Midbrain (tissue), 1 donor: ENCODE measurements around the gene NKX6-2.
"Not testable (repeated sequence)": the region's sequence is repeated elsewhere in the genome, so short reads cannot be mapped to it uniquely, and the experiment has no call there.

Source experiments
- DNase-seq: peaks from one replicate; lab custom pipeline; 2025; lab: John Stamatoyannopoulos, UW

The NKX6-2 gene

DNA sequence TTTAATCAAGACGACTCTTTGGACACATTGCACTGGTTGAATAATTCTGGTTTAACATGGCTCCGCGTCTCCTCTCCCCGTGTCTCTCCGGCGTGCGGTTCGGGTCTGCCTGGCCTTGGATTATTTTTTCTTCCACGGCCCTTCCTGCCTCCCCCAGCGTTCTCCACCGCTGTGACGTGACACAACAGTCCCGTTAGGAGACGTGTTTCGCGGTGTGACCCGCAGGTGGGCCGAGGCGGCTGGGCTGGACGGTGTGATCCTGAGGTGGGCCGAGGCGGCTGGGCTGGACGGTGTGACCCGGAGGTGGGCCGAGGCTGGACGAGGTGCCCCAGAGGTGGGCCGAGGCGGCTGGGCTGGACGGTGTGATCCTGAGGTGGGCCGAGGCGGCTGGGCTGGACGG is 12.0 kb upstream of the NKX6-2 start:
- not testable (repeated sequence) for DNase-seq

DNA sequence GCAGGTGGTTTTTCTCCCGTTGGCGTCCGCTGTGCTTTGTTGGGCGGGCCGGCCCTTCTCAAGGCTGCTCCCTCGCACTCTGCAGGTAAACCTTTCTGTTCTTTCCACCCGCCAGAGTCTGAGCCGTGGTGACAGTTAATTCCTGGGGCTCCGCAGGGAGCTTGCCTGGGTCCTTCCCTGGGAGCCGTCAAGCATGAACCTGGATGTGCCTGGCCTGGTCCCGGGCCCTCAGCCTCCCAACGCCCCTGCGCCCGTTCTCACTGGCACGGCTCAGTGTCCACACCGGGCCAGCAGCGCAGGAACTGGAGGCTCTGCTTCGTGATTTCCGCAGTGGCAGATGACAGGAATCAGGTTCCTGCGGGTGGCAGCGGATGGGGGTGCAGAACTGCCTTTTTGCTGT is 10.9 kb upstream of the NKX6-2 start:
- DNase-seq: no peak

GRCh38 chr10:132793871-132794849 is 8.2 kb upstream of the NKX6-2 start:
- no peak for DNase-seq

DNA sequence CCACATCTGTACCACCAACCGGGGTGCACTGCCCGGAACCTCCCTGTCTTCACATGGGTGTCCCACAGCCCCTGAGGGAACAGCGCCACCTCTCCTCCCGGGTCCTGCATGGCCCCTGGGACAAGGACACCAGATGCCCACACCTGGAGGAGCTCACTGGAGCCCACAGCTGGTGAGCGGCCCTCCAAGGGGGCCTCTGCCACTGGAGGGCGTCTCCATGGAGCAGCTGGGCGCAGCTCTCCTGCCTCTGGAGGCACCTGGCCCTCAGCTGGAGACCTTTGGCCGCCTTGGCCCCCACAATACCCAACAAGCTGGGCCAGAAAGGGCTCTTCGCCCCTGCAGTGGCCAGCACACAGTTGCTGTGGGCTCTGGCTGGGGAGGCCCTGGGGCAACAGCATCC is 7.3 kb upstream of the NKX6-2 start:
- DNase-seq: no peak

DNA sequence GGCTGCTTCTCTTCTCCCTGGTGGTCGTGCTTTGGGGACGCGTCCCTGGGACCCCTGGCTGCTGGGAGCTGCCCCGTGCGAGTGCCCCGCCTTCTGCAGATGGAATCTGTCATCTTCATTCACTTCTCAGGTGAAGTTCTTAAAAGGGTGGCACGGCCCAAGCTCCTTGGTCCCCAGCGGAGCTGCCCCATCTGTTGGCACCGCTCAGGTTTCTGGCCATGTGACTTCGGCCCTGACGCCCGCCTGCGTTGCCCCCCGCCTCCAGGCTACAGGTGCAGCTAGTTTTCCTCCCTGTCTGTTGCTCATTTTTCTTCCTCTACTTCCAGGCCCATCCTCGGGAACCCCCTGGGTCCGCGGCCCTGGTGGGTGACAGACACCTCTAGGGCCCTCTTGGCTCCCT is 6.8 kb upstream of the NKX6-2 start:
- no peak for DNase-seq

DNA sequence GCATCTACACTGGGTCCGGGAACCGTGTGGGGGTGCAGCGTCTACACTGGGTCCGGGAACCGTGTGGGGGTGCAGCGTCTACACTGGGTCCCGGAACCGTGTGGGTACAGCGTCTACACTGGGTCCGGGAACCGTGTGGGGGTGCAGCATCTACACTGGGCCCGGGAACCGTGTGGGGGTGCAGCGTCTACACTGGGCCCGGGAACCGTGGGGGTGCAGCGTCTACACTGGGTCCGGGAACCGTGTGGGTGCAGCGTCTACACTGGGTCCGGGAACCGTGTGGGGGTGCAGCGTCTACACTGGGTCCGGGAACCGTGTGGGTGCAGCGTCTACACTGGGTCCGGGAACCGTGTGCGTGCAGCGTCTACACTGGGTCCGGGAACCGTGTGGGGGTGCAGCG is 6.2 kb upstream of the NKX6-2 start:
- not testable (repeated sequence) for DNase-seq

DNA sequence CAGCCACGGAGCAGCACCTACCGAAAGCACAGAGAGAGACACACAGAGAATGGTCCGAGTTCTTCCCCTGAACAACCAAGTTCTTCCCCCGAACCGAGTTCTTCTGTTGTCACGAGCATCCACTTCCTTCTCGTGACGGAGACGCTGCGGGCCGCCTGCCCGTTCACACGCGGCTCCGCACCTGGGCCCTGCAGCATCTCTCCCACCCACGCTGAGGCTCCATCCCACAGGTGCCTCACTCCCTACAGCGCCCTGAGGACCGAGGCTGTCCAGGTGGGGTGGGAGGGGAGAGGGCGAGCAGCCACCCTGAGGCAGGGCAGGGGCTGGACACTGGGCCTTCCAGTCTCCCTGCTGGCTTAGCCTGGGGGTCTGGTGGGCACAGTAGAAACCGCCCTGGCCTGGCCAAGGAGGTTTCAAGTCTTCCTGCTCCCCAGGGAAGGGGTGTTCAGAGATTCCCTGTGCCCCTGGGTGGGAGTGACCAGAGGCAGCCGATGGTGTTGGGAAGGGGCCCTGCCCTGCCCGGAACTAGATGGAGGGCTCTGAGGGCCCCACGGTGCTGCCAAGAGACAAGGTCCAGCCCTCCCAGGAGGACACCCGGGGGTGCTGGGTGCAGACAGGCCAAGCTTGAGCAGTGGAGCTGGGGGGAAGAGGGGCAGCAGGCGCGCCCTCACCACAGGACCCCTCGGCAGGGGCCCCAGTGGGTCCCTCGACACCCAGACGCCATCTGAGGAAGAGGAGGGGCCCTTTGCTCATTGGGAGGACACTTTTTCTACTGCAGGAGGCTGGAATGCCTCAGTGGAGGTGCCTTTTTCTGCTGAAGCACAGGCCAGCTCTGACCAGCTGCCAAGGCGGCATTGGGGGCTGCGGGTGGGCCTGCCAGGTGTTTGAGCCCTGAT is 5.2 kb upstream of the NKX6-2 start:
- DNase-seq: no peak

DNA sequence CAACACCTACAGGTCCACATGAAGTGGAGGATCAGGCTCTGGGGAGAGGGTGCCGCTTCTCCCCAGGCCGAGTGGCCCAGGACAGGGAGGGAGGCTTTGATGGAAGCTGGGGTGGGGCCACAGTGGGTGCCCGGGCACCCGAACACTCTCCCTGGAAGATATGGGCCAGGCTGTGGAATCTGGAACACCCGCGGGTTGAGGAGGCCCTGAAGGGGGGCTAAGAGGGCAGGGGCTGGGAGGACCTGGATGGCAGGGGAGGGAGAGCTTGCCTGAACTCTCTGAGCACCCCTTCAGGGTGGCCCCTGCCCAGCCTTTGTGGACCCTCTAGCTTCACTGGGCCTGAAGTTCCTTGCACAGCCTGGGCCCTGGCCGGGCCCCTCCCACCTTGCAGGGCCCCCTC is 4.5 kb upstream of the NKX6-2 start:
- no peak for DNase-seq

- no peak for DNase-seq
Observed at GRCh38 chr10:132789659-132790148, 3.8 kb upstream of the NKX6-2 start.

GRCh38 chr10:132788831-132789219 is 2.9 kb upstream of the NKX6-2 start:
- no peak for DNase-seq

GRCh38 chr10:132788180-132788830 is 2.4 kb upstream of the NKX6-2 start:
- DNase-seq: peak; percentile 50

GRCh38 chr10:132787495-132788179 is 1.7 kb upstream of the NKX6-2 start:
- DNase-seq: no peak

DNA sequence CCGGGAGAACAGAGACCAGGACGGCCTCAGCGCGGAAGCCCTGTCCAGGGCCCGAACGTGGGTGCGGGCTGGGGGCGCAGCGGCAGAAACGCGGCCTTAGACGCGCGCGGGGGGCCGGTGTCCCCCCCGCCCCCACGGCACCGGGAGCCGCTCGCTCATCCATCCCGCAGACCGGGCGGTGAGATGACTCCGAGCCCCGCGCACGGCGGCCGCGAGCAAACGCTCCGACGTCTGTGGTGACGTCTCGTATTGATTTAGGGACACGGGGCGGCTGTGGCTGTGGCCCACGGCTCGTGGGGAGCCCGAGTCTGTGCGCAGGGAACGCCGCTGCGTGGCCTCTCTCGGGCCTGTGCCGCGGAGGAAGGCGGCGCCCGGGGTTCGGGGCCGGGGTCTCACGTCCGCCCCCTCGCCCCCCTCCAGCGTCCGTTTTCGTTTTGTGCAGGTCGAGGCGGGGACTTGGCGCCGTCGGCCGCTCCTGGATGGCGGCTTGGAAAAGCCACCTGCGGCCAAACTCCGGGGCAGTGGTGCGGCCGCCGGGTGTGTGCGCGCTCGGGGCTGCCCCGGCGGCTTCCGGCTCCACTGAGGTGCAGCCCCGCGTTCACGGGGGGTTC is 1.0 kb upstream of the NKX6-2 start:
- DNase-seq: no peak

GRCh38 chr10:132786476-132786883 is 533 bp upstream of the NKX6-2 start:
- no peak for DNase-seq

GRCh38 chr10:132784866-132785722 is 853 bp downstream of the NKX6-2 start:
- no peak for DNase-seq

DNA sequence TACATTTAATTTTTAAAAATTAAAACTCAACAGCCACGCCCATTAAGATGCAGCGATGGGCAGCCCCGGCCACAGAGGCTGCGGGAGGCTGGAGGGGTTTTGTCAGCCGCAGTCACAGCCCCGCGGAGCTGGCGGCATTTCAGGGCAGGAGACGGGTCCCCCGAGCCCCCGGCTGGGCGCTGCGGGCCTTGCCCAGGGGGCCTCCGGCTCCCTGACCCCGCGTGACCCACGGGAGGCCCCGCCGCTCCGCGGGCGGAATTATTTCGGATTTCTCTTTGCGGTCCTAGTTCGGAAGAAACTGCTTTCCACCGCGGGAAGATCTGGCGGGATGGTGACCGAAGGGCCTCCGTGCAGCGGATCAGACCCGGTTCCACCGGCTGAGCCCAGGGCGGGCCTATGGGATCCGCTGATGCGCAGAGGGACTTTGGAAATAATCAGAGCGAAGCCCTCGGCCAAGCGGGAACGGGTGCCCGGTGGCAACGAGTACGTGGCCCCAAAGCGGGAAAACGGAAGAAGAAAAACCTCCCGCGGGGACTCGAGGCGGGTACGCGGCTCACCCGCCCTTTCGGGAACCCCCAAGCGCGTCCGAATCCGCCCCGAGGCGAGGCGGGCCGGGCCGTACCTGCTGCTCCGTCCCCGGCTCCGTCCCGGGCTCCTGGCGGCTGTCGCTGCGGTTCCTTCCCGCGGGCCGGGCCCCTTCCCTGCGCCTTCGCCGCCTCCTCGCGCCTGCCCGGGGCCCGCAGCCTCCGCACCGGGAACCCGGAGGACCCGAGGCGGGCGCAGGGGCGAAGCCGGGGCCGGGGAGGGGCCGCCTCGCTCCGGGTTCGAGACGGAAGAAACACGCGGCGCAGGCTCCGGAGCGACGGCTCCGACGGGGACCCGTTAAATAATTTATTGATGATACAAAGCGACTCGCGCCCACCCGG is 1.7 kb downstream of the NKX6-2 start:
- no peak for DNase-seq

DNA sequence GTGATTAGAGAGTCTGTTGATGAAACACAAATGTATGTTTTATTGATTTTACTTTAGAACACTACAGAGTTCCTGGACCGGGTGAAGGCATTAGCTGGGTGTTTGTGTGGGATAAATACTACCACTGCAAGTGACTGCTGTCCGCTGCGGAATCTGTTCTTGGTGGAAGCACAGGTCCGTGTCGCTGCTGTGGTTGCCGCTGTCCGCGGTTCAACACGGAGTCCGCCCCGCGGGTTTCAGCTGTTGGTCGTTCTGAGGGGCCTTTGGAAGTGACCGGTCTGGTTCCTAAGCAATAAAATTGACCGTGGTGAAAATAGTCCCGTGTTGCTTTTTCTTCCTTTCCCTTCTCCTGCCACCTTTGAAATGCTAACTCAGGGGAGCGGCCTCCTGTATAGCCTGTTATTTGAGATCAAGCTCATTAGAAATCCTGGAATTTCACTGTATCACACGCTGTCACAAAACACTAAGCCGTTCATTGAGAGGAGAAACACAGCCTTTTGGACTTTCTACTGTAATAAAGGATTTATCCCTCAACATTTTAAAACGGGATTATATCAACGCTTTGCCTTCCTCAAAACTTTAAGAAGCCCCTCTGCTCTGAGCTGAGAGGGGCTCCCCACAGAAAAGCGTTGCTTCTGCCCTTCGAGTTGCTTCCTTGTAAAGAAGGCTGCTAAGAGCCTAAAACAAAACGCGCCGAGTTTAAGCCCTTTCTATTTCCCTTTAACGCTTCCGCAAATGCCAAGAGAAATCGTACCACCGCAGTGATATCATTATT is 2.6 kb downstream of the NKX6-2 start:
- no peak for DNase-seq

DNA sequence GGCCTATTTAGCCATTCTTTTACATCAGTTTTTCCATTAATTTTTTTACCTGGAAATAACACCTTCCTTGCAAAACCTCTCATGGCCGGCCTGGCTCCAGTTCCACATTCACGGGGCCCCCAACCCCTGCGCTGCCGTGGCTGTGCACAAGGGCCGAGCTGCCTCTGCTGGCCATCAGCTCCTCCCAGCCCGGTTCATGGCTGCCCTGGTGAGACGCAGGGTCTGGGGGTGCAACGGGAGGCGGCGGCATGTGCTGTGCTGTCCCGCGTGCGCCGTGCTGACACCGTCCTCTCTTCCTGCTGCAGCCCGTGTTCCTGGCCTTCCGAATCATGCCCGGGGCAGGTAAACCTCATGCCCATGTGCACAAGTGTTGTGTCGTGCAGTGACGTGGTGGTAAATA is 4.4 kb downstream of the NKX6-2 start:
- DNase-seq: no peak
